ENCODE measurements around the gene RGS2.

RGS2 gene

DNA sequence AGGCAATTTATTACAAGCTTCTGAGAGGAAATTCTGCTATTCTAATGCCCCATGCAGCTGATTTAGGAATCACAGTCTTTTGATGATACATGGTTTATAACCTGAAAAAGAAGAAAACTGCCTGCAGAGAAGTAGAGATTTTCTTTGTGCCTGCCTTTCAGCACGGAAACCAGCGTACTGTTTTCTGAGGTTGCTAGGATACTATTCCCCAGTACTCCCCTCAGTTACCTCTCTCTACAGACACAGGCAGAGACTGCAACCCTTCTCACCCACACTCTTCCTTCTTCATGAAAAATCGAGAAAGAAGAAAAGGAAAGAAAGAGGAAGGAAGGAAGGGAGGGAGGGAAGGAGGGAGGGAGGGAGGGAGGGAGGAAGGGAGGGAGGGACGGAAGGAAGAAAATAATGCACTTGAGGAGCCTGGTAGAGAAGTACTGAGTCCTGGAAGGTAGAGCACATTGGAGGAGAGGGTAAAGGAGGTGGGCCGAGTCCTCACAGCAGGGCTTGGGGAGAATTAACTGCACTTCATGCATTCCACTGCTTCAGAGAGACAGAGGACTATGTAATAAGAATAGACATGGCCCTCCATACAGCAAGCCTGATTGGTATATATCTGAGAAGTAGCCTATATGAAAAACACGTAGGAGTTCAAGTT, 21.9 kb downstream of the RGS2 start:
- DNase-seq (ENCODE audit: low read depth in 1 of 2, low spot score in 1 of 2): no peak

DNA sequence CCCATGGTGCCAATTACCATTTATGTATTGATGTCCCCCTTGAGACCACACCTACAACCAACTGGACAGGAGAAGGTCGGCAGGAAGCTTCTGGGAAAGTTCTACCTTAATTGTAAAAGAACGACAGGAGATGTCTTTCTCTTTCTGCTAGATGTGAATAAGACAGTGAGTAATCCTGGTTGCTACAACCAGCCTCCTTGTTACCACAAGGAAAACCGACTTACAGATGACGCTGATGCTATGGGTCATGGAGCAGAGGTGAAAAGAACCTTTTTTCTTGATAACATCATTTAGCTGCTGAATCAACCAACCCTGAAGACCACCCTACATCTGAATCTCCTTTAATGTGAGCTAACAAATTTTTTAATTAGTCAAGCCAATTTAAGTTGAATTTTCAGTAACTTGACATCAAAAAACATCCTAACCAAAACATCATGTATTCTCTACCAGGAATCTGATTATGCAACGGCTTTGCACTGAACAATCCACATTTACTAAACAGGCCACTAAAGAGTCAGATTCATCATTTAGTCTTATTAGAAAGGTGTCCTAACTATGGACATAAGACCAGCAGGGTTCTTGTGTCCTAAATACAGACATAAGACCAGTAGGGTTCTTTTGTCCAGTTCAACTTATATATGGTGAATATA, 23.0 kb downstream of the RGS2 start:
- no peak for DNase-seq (ENCODE audit: low read depth in 1 of 2, low spot score in 1 of 2)

DNA sequence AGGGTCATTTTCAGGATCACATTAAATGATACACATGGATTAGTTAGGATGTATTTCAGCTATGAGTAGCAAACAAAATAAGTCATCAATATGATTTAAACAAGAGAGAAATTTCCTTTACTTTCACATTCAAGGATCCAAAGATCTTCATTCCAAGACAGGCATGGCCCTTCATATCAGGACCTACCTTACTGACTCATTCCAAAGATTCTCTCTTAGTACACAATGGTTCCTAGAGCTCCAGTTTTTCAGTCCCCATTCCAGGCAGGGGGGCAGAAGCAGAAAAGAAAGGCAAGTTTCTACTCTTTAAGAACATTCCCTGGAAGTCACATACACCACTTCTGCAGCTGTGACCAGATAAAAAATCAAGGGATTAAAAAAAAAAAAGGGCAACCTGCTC, 23.7 kb downstream of the RGS2 start:
- no peak for DNase-seq (ENCODE audit: low read depth in 1 of 2, low spot score in 1 of 2)

DNA sequence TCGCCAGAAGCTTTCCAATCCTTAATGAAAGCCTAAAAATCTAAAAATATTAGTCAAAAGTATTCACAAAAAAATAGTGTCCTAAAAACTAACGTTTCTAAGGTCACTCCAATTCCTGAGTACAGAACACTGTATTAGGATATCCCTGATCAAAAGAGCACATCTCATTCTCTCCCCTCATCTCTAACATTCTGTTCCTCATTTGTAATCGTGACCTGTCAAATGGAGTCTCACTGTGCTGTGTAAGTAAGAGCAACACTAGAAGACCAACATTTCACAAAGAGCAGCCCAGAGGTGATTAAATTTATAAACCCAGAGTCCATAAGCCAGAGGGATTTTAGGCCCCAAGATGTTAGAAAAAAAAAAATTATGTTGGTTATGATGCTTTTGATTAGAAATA, 26.3 kb downstream of the RGS2 start:
- no peak for DNase-seq (ENCODE audit: low read depth in 1 of 2, low spot score in 1 of 2)

DNA sequence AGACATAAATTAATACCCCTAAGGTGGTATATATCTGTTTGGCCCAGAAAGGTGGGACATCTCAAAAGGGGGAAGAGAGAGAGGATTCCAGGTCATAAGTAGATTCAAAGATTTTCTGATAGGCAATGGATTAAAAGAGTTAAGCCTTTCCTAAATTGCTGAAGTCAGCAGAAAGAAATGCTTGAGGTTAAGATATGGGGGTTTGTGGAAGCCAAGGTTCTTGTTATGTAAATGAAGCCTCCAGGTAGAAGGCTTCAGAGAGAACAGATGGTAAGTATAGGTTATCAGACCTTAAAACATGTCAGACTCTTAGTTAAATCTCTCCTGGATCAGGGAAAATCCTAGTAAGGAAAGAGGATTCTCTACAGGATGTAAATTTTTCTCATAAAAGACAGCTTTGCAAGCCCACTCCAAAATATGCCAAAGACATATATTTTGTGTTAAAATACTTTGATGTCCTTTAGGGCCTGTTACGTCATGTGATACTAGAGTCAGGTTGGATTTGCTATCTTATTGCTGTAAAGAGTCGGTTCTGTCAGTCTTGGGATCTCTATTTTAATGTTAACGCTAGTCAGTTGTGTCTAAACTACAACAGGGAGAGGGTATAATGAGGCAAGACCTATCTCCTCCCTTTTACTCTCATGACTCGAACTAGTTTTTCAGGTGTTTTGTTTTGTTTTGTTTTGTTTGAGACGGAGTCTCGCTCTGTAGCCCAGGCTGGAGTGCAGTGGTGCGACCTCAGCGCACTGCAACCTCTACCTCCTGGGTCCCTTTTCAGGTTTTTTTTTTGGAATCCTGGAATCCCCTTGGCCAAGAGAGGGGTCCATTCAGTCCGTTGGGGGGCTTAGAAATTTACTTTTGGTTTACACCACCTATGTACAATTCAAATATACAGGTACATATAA, 30.6 kb downstream of the RGS2 start:
- no peak for DNase-seq (ENCODE audit: low read depth in 1 of 2, low spot score in 1 of 2)

DNA sequence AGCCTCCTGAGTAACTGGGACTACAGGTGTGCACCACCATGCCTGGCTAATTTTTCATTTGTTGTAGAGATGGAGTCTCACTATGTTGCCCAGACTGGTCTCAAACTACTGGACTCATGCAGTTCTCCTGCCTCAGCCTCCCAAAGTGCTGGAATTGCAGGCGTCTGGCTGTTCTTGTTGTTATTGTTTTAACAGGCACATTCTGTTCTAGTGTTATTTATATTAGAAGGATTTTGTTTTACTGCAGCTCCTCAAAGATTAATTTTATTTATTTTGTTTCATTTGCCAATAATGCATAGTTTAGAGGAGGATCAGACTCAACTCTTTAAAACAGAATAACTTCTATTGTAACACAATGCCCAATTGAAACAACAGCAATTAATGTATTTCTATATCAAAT, 35.5 kb downstream of the RGS2 start:
- no peak for DNase-seq (ENCODE audit: low read depth in 1 of 2, low spot score in 1 of 2)

DNA sequence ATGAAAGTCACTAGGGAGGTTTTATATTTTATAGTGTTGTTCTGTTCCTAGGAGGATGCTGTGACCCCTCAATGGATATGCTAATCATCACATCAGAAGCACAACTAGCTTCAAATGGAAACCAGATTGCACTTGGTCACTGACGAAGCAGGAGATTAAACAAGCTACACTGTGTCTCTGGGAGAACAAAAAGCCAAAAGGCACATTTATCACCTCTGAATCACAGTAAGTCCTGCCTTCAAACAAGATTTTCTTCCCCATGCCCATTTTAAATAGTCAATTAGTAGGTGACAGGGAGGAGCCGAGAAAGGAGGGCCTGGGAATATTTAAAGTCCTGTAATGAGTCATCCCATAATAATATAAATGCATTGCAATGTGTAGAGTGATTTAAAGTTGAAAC, 38.1 kb downstream of the RGS2 start:
- no peak for DNase-seq (ENCODE audit: low read depth in 1 of 2, low spot score in 1 of 2)

DNA sequence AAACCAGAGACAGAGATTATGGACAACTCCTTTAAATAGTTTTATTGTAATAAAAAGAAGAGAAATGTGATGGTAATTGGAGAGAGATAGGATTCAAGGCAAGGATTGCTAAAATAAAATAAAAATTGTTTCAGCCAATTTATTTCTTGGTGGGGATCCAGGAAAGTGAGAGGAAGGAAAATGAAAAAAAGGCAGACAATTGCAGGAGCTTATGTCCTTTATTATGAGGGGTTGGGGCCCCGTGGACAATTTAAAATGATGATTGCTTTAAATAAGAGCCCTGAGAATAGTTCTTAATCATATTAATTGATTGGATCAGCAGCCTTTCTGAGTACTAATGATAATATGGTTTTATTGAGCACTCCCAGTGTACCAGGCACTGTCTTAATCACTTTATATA, 40.2 kb downstream of the RGS2 start:
- DNase-seq (ENCODE audit: low read depth in 1 of 2, low spot score in 1 of 2): no peak

DNA sequence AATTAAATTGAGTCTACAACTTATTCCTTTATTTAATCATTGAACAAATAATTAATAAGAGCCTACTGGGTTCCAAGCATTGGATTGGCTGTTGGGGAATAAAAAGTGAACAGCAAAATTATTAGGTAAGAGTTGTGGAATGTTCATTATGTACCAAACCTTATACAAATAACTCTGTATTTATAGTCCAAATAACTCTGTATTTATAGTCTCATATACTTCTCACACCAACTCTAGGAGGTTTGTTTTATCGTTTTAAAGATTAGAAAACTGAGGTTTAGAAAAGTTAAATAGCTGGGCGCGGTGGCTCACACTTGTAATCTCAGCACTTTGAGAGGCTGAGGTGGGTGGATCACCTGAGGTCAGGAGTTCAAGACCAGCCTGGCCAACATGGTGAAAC, 40.6 kb downstream of the RGS2 start:
- no peak for DNase-seq (ENCODE audit: low read depth in 1 of 2, low spot score in 1 of 2)

DNA sequence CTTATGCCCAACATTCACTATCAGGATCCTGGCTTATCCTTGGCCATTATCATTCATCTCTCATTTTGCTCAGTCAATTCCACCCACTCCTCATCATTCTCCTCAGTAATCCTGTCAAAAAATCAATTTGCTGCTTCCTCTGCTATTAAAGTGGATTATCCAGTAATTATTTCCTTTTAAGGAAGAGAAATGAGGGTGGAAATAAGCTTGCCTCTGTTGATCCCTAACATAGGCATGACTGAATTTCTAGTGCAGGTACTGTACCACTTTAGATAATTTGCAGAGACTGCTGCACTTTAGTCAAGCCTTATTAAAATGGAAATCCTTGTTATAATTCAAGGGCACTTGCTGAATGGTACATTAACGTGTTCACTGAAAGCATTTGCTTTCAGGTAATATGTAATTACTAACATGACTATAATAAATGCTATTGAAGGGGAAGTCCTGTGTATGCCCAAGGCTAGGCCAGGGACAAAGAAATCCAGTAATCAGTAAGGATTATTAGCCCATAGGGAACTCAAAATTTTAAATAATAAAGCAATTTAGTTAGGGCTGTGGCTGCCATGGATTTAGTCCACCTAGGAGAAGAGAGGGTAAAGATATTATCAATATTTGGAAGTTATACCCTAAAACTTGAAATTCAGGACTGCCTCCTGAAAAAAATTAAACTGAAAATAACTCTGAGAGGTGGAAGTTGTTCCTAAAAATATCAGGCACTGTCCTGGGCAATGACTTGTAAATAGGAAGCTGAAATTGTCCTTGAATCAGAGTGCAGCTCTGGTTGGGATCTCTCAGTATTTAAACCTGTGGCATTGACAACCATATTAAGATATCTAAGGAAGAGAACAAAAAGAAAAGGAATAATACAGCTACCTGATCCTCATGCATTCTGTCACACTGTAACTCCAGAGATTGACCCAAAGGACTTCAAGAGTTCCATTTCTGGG, 43.4 kb downstream of the RGS2 start:
- DNase-seq (ENCODE audit: low read depth in 1 of 2, low spot score in 1 of 2): no peak

DNA sequence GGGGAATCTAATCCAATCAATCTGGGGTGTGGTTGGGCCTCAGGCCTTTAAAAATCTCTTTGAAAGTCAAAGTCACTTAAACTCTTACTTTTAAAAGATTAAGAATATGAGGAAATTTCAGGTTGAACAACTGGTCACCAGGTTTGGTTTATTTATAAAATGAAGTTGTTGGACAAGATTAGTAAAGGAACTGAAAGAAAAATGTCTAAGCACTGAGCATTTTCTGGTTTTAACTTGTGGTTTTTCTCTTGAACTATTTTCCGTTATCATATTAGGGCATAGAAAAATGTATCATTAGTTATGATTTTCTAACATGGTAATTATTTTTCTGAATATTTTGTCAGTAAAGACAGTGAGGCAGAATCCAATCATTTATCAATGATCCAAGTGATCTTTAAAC, 49.6 kb downstream of the RGS2 start:
- no peak for DNase-seq (ENCODE audit: low read depth in 1 of 2, low spot score in 1 of 2)

DNA sequence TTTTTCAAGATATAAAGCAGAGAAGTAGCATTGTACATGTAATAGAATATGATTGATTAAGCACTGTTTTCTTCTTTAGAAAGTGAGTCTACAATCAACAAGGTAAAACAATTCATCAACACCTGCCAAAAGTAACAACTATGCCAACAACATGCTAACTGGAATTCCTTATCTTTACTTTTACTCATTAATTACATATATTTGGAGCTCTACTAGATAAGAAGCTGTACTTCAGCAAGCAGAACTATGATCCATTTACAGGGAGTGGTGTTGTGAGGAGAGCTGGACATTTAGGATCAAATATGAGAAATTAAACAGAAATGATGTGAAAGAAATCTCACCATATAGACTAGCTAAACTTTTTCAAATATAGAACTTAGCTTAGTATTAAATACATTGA, 51.0 kb downstream of the RGS2 start:
- DNase-seq (ENCODE audit: low read depth in 1 of 2, low spot score in 1 of 2): no peak

DNA sequence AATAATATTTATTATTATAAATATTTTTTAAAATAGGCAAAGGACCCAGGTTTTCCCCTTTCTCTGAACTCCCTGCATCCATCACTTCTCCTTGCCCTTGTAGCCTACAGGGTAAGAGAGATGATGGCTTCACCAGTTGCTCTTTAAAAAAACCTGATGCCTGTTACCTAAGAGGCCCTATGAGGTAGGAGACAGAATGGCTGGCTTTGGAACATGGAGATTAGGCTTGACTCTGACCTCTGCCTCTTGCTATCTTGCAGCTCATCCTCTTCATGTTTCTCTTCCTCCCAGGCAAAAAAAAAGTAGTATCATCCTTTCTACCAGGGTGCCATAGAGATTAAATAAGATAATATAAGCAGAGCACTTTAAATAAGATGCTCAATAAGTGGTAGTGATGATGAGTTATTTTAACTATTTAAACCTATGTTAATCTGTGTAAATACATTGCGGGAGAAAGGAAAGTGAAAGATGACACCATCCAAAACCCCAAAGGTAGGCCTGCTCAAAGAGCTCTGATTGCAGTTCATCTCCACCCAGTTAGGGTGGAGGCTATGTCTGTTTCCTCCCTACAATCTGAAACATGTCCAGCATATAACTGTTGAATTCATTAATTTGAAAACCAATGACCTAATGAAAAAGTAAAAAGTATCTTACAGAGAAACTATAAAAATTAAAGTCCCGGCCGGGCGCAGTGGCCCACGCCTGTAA, 51.8 kb downstream of the RGS2 start:
- DNase-seq (ENCODE audit: low read depth in 1 of 2, low spot score in 1 of 2): no peak

DNA sequence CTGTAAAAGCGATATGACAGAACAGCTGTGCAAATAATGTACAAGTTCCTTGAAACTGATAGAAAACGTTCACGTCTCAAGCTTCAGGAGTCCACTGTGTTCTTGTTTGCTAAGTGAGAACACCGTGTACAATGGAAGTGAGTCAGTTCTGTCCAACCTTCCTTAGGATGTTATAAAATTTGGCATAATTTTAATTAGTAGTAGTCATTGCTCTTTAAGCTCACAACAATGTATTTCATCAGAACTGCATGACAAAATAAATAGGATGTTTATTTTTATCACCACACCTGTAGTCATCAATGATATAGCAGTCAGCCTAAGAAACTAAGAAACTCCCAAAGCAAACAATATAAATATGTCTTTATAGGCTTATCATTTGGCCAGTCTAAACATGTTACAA, 53.0 kb downstream of the RGS2 start:
- DNase-seq (ENCODE audit: low read depth in 1 of 2, low spot score in 1 of 2): no peak

Measured in activated CD4-positive, alpha-beta T cell treated with anti-CD3 and anti-CD28 coated beads, Interleukin-2, amount 50 U/mL, for 24 hours (primary cell).